ENCODE measurements around the gene CAMK4. TPM values are rescaled to one million over a fixed set of nuclear protein-coding genes. Genes with fewer than 3 reads are reported as not detected.

The CAMK4 gene
- total and polyA plus RNA-seq, 4 donors, result 15.8 to 49.1 (median 25.0) TPM

- H3K27ac ChIP-seq (ENCODE audit: low read depth, low read length), result no peak overlapping the region
Observed at GRCh38 chr5:111383288-111383970, 159.2 kb downstream of the CAMK4 start.

DNA sequence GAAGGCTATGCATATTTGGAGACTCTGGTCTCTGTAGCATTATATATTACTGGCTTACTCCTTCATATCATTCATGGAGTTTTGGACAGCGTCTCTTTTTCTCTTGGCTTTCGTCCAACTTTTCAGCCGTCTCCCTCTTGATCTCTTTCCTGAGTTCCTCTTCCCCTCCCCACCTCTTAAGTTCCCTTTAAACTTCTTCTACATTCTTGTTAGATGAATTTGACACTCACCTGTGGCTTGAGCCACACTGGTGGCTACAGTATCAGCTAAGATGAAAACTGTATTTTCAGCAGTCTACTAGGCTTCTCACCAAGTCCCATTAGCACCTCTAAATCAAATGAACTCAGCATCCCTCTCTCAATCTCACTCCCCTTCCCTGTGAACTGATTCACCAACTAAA is 160.0 kb downstream of the CAMK4 start:
- DNase-seq (ENCODE audit: low read depth in 4 of 6, low spot score in 6 of 6), result peak in 2 of 6 donors; percentile 6 to 24
- H3K27me3 ChIP-seq (ENCODE audit: control insufficient read depth, insufficient read depth, low read length), result no peaks in the 10 kb centered on the region
- peaks cover 2% of the 10 kb centered on the region for H3K4me1 ChIP-seq (ENCODE audit: control insufficient read depth, insufficient read depth, low read length)
- H3K27ac ChIP-seq (ENCODE audit: low read depth, low read length), result no peak overlapping the region
- WGBS (ENCODE audit: insufficient coverage), result 60% methylated on average over 3 of the region's 3 CpGs
- no peaks in the 10 kb centered on the region for H3K9me3 ChIP-seq (ENCODE audit: control insufficient read depth, insufficient read depth, low read length)
- H3K36me3 ChIP-seq (ENCODE audit: control insufficient read depth, insufficient read depth, low read length), result no peaks in the 10 kb centered on the region
- no peak overlapping the region for H3K4me3 ChIP-seq (ENCODE audit: low read depth, low read length)

More at GRCh38 chr5:111383288-111383970, 159.2 kb downstream of the CAMK4 start:
- H3K36me3 ChIP-seq (ENCODE audit: control insufficient read depth, insufficient read depth, low read length), result no peaks in the 10 kb centered on the region
- H3K4me1 ChIP-seq (ENCODE audit: control insufficient read depth, insufficient read depth, low read length), result peaks cover 2% of the 10 kb centered on the region
- no peak overlapping the region for H3K4me3 ChIP-seq (ENCODE audit: low read depth, low read length)
- no peak for DNase-seq (ENCODE audit: low read depth in 4 of 6, low spot score in 6 of 6)
- no peaks in the 10 kb centered on the region for H3K27me3 ChIP-seq (ENCODE audit: control insufficient read depth, insufficient read depth, low read length)
- WGBS (ENCODE audit: insufficient coverage), result 43% methylated on average over 3 of the region's 6 CpGs
- H3K9me3 ChIP-seq (ENCODE audit: control insufficient read depth, insufficient read depth, low read length), result no peaks in the 10 kb centered on the region

- Histone ChIP-seq H3K9me3 (ENCODE audit: control insufficient read depth, insufficient read depth, low read length) (no peaks in the 10 kb centered on the region), H3K4me1 (ENCODE audit: control insufficient read depth, insufficient read depth, low read length) (peaks cover 2% of the 10 kb centered on the region), H3K27ac (ENCODE audit: low read depth, low read length) (no peak overlapping the region), H3K4me3 (ENCODE audit: low read depth, low read length) (no peak overlapping the region), H3K27me3 (ENCODE audit: control insufficient read depth, insufficient read depth, low read length) (no peaks in the 10 kb centered on the region), H3K36me3 (ENCODE audit: control insufficient read depth, insufficient read depth, low read length) (no peaks in the 10 kb centered on the region)
- peak in 1 of 6 donors; percentile 56 for DNase-seq (ENCODE audit: low read depth in 4 of 6, low spot score in 6 of 6)
Observed at GRCh38 chr5:111385051-111385450, 160.9 kb downstream of the CAMK4 start.

DNA sequence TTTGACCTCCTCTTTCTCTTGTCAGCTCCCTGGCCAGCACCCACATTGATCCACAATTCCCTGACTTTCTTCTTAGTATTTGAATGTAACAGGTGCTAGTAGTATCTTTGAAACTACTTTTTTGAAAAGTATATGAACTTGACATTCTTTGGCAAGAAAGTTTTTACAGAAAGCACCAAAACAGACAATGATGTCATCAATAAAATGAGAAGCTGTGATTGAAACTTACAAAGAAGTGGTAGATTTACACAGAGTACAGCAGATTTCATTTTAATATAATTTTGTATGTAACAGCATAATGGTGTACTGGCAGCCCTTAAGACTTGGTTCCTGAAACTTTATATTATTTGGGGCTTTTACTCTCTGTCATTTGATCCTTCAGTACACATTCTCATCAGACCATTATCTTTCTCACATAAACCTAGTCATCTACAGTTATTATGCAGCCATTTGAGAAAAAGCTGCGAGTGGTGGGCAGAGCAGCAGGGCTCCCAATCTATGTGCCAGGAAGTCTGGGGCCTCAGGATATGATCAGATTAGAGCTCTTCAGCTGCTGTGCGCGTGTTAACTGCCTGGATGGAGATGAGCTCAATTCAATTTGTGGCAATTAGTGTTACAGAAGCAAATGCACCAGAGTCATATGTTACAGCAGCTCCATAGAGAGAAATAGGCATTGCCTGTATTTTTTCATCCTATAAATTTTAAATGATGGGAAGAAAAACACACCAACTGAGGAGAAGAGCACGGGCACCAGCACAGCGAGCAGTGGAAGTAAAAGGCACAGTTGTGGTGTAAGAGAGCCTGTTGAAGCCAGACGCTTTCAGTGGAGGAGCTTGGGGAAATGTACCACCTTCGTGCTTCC is 162.0 kb downstream of the CAMK4 start:
- H3K27me3 ChIP-seq (ENCODE audit: control insufficient read depth, insufficient read depth, low read length), result no peaks in the 10 kb centered on the region
- H3K4me1 ChIP-seq (ENCODE audit: control insufficient read depth, insufficient read depth, low read length), result peaks cover 2% of the 10 kb centered on the region
- peak; percentile 7 to 95 (median 48) for DNase-seq (ENCODE audit: low read depth in 4 of 6, low spot score in 6 of 6)
- 61% methylated on average over 7 of the region's 7 CpGs for whole genome bisulfite sequencing (ENCODE audit: insufficient coverage)
- no peaks in the 10 kb centered on the region for H3K9me3 ChIP-seq (ENCODE audit: control insufficient read depth, insufficient read depth, low read length)
- H3K36me3 ChIP-seq (ENCODE audit: control insufficient read depth, insufficient read depth, low read length), result no peaks in the 10 kb centered on the region
- H3K4me3 ChIP-seq (ENCODE audit: low read depth, low read length), result no peak overlapping the region
- H3K27ac ChIP-seq (ENCODE audit: low read depth, low read length), result no peak overlapping the region

- DNase-seq (ENCODE audit: low read depth in 4 of 6, low spot score in 6 of 6), result no peak
- no peaks in the 10 kb centered on the region for H3K9me3 ChIP-seq (ENCODE audit: control insufficient read depth, insufficient read depth, low read length)
- no peak overlapping the region for H3K27ac ChIP-seq (ENCODE audit: low read depth, low read length)
- WGBS (ENCODE audit: insufficient coverage), result no CpG with 5 or more reads among the region's 1 CpG
- H3K27me3 ChIP-seq (ENCODE audit: control insufficient read depth, insufficient read depth, low read length), result no peaks in the 10 kb centered on the region
- H3K36me3 ChIP-seq (ENCODE audit: control insufficient read depth, insufficient read depth, low read length), result no peaks in the 10 kb centered on the region
- no peak overlapping the region for H3K4me3 ChIP-seq (ENCODE audit: low read depth, low read length)
- peaks cover 2% of the 10 kb centered on the region for H3K4me1 ChIP-seq (ENCODE audit: control insufficient read depth, insufficient read depth, low read length)
Observed at GRCh38 chr5:111386832-111387162, 162.6 kb downstream of the CAMK4 start.

DNA sequence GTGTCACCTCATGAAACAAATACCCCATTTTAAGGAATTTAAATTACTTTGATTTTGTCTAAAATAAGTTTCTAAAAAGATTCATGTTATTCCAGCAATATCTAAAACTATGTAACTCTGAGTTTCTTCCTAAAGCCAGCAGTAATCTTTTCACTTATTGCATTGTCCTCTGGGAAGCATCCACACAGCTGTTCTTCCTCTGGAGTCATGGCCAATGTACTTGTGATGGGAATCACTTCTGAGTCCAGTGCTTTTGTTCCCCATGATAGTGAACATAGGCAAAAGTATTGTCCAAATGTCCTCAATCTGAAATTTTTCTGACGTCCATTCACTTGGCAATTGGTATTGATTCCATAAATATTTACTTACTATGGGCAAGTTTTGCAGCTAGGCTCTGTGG is 163.2 kb downstream of the CAMK4 start:
- no peak overlapping the region for H3K27ac ChIP-seq (ENCODE audit: low read depth, low read length)
- no peak overlapping the region for H3K4me3 ChIP-seq (ENCODE audit: low read depth, low read length)
- no peak for DNase-seq (ENCODE audit: low read depth in 4 of 6, low spot score in 6 of 6)
- no peaks in the 10 kb centered on the region for H3K36me3 ChIP-seq (ENCODE audit: control insufficient read depth, insufficient read depth, low read length)
- H3K27me3 ChIP-seq (ENCODE audit: control insufficient read depth, insufficient read depth, low read length), result no peaks in the 10 kb centered on the region
- H3K9me3 ChIP-seq (ENCODE audit: control insufficient read depth, insufficient read depth, low read length), result no peaks in the 10 kb centered on the region
- H3K4me1 ChIP-seq (ENCODE audit: control insufficient read depth, insufficient read depth, low read length), result peaks cover 2% of the 10 kb centered on the region
- no CpG with 5 or more reads among the region's 1 CpG for WGBS (ENCODE audit: insufficient coverage)

DNA sequence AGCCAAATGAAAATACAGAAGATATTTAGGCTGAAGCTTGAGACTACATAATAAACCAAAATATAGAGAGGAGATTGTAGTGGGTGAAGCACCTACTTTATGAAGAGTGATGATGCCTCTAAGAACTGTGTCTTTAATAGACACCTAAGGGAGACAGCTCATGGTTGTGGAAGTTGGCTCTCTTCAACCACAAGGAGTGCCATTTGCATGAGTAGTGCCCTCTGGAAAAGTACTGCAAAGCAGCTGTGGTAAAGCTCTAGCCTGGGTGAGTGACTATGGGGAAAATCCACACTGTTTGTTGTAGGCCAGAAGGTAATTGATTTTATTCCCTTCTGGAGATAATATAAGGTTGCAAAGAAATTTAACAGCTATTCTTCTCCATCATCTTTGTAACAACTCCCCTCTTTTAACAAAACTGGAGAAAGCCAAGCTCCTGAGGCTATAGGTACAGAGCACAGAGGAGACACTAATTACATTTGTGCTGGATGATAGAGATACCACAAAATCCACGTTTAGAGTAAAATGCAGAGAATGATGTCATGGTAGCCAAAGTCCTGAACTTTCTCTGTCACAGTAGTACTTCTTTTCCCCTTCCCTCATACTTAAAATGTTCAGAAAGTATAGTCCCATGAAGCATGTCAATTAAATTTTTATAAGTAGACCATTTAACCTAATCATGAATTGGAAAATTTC is 165.4 kb downstream of the CAMK4 start:
- Histone ChIP-seq H3K4me1 (ENCODE audit: control insufficient read depth, insufficient read depth, low read length) (peaks cover 2% of the 10 kb centered on the region), H3K27ac (ENCODE audit: low read depth, low read length) (no peak overlapping the region), H3K36me3 (ENCODE audit: control insufficient read depth, insufficient read depth, low read length) (no peaks in the 10 kb centered on the region), H3K27me3 (ENCODE audit: control insufficient read depth, insufficient read depth, low read length) (no peaks in the 10 kb centered on the region), H3K9me3 (ENCODE audit: control insufficient read depth, insufficient read depth, low read length) (no peaks in the 10 kb centered on the region), H3K4me3 (ENCODE audit: low read depth, low read length) (no peak overlapping the region)
- WGBS (ENCODE audit: insufficient coverage), result no CpG with 5 or more reads among the region's 1 CpG
- DNase-seq (ENCODE audit: low read depth in 4 of 6, low spot score in 6 of 6), result no peak

- Histone ChIP-seq H3K27ac (ENCODE audit: low read depth, low read length) (no peak overlapping the region), H3K4me3 (ENCODE audit: low read depth, low read length) (no peak overlapping the region), H3K27me3 (ENCODE audit: control insufficient read depth, insufficient read depth, low read length) (no peaks in the 10 kb centered on the region), H3K9me3 (ENCODE audit: control insufficient read depth, insufficient read depth, low read length) (no peaks in the 10 kb centered on the region), H3K4me1 (ENCODE audit: control insufficient read depth, insufficient read depth, low read length) (no peaks in the 10 kb centered on the region), H3K36me3 (ENCODE audit: control insufficient read depth, insufficient read depth, low read length) (no peaks in the 10 kb centered on the region)
- WGBS (ENCODE audit: insufficient coverage), result no CpG with 5 or more reads among the region's 2 CpGs
- DNase-seq (ENCODE audit: low read depth in 4 of 6, low spot score in 6 of 6), result no peak
Observed at GRCh38 chr5:111392181-111392580, 168.0 kb downstream of the CAMK4 start.

- H3K36me3 ChIP-seq (ENCODE audit: control insufficient read depth, insufficient read depth, low read length), result no peaks in the 10 kb centered on the region
- no CpG with 5 or more reads among the region's 3 CpGs for WGBS (ENCODE audit: insufficient coverage)
- no peak overlapping the region for H3K27ac ChIP-seq (ENCODE audit: low read depth, low read length)
- no peaks in the 10 kb centered on the region for H3K4me1 ChIP-seq (ENCODE audit: control insufficient read depth, insufficient read depth, low read length)
- H3K9me3 ChIP-seq (ENCODE audit: control insufficient read depth, insufficient read depth, low read length), result no peaks in the 10 kb centered on the region
- H3K4me3 ChIP-seq (ENCODE audit: low read depth, low read length), result no peak overlapping the region
- no peak for DNase-seq (ENCODE audit: low read depth in 4 of 6, low spot score in 6 of 6)
- H3K27me3 ChIP-seq (ENCODE audit: control insufficient read depth, insufficient read depth, low read length), result no peaks in the 10 kb centered on the region
Observed at GRCh38 chr5:111394586-111394985, 170.4 kb downstream of the CAMK4 start.

Data from spinal cord (tissue), 10 donors.